Omental fat pad (tissue), 4 donors: ENCODE measurements around the gene OSTN. TPM values are rescaled to one million over a fixed set of nuclear protein-coding genes. Genes with fewer than 3 reads are reported as not detected.
"Not testable (repeated sequence)": the region's sequence is repeated elsewhere in the genome, so short reads cannot be mapped to it uniquely, and the experiment has no call there.

Experiments used
- ATAC-seq: fragments of 150-250 bp; one replicate; pipeline ENCODE4 v1.9.1; 2016; ENCODE audit warnings: mild to moderate bottlenecking, moderate library complexity; ENCODE audit not compliant: low FRiP score
- DNase-seq: peaks from one replicate; pipeline ENCODE4 v3.0.0-alpha.2; 2019; ENCODE audit warnings: low spot score
- total RNA-seq, 4 donors: library from RNA; depleted of rRNA; stranded (reverse); fragments of >200 nt; gene quantifications; one replicate each; pipeline ENCODE4 v1.1.0, GENCODE V29; 2016
- TF ChIP-seq, protein P1 (sequence below), 3 donors: fragments of 450-650 bp; IDR thresholded peaks; one replicate each; pipeline ENCODE4 v1.5.1; 2016 to 2017; ENCODE audit warnings: antibody characterized with exemption in 3 of 3, mild to moderate bottlenecking in 3 of 3, moderate library complexity in 2 of 3

The OSTN gene
- total RNA-seq, 4 donors from 2014 or later = not detected

DNA sequence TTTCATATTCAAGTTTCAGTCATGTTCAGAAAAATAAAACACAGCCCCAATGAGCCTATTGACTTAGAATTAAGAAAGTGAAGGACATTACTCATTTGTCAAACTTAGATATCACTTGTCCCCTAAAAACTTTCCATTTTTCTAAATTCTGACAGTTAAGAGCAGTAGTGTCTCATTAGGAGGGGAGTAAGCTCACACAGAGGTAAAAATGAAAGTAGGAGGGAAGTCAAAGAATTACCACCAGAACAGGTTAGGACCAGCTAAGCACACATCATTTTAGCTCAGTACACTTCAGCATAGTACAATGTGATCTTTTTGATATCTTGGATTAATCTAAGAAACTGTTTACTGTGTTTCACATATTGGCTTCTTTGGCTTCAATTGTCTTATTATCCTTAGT lies 64.3 kb downstream of the OSTN start:
- no peak for ATAC-seq

DNA sequence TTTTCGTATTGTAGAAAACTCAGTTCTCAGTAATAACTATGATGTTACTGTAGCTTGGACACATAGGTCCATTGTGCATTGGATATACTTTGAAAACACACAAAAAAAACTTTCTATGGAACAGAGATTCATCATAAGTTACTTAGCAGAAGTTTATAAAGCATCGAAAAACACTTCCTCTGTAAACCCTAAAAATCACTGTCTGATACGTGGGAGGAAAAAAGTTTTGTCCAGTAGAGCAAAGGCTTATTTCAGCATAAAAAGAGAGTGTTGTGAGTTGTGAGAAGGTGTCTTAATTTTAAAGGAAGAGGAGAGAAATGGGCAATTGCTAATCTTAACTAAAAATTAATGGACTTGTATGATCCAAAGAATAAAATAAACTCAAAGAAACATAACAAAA lies 64.8 kb downstream of the OSTN start:
- TF ChIP-seq, protein P1, sequence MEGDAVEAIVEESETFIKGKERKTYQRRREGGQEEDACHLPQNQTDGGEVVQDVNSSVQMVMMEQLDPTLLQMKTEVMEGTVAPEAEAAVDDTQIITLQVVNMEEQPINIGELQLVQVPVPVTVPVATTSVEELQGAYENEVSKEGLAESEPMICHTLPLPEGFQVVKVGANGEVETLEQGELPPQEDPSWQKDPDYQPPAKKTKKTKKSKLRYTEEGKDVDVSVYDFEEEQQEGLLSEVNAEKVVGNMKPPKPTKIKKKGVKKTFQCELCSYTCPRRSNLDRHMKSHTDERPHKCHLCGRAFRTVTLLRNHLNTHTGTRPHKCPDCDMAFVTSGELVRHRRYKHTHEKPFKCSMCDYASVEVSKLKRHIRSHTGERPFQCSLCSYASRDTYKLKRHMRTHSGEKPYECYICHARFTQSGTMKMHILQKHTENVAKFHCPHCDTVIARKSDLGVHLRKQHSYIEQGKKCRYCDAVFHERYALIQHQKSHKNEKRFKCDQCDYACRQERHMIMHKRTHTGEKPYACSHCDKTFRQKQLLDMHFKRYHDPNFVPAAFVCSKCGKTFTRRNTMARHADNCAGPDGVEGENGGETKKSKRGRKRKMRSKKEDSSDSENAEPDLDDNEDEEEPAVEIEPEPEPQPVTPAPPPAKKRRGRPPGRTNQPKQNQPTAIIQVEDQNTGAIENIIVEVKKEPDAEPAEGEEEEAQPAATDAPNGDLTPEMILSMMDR (IDR thresholded peaks at IDR 0.05) = no peak
- no peak for ATAC-seq
- no peak for DNase-seq

More for the DNA sequence above, 64.3 kb downstream of the OSTN start:
- DNase-seq = no peak
- TF ChIP-seq, protein P1 (IDR thresholded peaks at IDR 0.05) = no peak

DNA sequence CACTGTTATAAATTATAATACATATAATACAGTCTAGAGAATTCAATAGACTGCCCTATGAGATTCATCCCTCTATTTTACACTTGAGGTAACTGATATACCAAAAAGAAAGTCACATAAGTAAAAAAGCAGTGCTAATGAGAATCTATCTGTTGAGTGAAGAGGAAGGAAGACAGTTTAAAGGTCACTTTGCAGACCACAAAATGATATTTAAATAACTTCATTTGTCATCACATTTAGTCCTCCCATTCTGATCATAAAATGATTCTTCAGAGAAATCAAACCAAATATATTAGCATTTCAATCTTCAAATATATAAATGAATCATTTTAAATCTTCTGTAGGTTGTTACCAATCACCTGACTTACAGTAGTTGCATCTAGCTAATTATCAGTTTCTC lies 69.7 kb downstream of the OSTN start:
- ATAC-seq (no peak), DNase-seq (no peak)
- TF ChIP-seq, protein P1 (IDR thresholded peaks at IDR 0.05) = no peak

DNA sequence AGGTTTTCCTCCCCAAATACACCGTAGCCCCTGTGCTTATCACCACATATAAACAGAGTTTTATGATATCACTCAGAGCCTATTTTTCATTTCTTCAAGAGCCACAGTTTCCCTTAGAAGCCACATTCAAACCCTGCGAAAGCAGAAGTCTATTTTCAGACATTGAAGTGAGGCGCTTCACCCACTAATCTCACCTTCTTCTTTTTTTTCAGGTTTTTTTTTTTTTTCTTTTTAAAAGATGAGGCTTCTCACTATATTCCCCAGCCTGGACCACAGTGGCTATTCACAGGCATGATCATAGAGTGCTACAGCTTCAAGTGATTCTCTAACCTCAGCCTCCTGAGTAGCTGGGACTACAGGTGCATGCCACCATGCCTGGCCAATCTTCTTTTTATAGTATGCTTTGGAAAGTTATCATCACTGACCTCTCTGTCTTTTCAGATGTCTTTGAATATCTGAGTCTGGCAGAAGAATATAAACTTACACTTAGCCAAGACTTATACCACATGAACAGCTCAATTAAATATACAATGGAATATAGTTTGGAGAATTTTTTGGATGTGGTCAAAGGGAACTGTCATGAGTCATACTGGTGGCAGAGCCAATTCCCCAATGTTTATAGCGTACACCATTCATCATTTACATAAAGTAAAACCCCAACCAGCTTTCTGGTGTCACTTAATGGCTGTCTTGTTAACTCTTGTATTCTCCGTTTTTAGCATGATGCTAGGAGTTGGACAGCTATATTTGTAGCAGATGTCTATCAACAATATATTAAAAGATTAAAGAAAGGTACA lies 70.4 kb downstream of the OSTN start:
- ATAC-seq (no peak), DNase-seq (no peak)
- TF ChIP-seq, protein P1 (IDR thresholded peaks at IDR 0.05) = no peak

DNA sequence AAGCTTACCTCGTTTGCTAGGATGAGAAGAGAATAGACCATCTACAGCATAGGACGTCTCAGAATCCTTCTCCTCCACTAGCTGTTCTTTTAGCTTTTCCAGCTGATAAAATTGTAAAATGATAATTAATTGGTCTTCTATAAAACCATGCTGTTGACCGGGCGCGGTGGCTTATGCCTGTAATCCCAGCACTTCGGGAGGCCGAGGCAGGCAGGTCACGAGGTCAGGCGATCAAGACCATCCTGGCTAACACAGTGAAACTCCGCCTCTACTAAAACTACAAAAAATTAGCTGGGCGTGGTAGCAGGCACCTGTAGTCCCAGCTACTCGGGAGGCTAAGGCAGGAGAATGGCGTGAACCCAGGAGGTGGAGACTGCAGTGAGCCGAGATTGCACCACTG lies 76.2 kb downstream of the OSTN start:
- DNase-seq, ATAC-seq: not testable (repeated sequence)

- ATAC-seq (no peak), DNase-seq (no peak)
- TF ChIP-seq, protein P1 (IDR thresholded peaks at IDR 0.05) = no peak
Observed at GRCh38 chr3:191275751-191276150, 76.7 kb downstream of the OSTN start.

GRCh38 chr3:191280111-191280510 lies 81.1 kb downstream of the OSTN start:
- ATAC-seq = no peak
- TF ChIP-seq, protein P1 (IDR thresholded peaks at IDR 0.05) = no peak
- no peak for DNase-seq
